Endometrium (tissue), 2 donors: ENCODE results near the gene SLC27A4.

Experiments used
- FAIRE-seq: peaks from 2 replicates; lab custom pipeline; 2012; peaks lifted over from hg19 to GRCh38; lab: Jason Lieb, UNC
- donor health status: control.
- donor health status: control.

SLC27A4 gene

GRCh38 chr9:128365525-128365924 lies 25.2 kb downstream of the SLC27A4 start:
- FAIRE-seq = no peak

DNA sequence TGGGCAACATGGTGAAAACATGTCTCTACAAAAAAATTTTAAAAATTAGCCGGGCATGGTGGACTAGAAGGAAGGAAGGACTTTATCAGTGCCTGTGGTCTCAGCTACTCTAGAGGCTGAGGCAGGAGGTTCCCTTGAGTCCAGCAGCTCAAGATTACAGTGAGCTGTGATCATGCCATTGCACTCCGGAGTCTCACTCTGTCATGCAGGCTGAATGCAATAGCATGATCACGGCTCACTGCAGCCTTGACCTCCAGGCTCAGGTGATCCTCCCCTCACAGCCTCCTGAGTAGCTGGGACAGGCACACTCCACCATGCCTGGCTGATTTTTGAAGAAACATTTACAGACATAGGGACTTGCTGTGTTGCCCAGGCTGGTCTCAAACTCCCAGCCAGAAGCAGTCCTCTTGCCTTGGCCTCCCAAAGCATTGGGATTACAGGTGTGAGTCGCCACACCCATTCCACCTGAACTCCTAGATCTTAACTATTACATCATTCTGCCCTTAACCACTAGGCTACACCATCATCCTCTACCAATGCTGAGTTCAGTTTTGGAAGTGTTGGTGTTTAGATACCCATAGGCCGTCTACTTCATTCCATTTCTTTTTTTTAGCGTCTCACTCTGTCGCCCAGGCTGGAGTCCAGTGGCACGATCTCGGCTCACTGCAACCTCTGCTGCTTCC lies 28.8 kb downstream of the SLC27A4 start:
- FAIRE-seq = no peak

GRCh38 chr9:128370367-128370751 lies 30.0 kb downstream of the SLC27A4 start:
- no peak for FAIRE-seq

DNA sequence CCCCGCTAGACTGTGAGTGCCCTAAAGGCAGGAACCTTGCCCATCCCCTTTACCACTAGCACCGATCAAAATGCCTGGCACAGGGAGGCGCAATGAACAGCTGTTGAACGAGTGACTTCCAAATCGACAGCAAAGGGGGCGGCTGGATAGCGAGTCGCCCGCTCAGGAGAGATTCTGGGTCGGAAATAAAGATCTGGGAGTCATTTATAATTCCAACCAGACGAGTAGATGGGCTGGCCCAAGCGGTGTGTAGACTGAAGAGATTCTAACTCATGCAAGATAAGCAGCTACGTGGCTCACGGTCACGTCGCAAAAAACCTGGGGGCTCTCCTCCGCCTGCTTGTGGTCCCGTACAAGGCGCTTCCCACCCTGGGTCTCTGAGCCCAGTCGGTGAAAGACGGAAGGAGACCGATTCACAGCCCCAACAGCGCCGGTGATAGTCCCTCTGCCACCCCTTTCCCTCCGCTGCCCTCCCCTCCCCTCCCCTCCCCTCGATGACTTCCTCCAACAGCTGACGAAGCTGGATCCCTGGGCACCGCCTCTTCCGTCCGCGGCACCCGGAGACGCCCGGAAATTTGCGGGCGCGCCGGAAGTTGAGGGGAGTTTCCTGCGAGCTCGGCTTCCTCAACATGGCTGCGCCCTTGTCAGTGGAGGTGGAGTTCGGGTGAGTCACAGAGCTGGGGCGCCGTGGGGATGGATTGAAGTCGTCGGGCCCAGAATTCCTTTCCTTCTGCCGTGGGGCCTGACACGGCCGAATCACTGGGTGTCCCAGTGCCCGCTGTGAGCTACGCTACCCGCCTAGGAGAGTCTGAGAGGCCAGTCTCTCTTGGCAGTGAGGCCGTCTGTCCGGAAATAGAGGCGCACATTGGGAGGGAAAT lies 30.7 kb downstream of the SLC27A4 start, which contains the start of gene URM1:
TSS of gene URM1 (plus strand) at position 623 of the 878 bp plus-strand sequence. CDS start at position 630, 7 bp downstream.
- FAIRE-seq = peak; percentile 53

DNA sequence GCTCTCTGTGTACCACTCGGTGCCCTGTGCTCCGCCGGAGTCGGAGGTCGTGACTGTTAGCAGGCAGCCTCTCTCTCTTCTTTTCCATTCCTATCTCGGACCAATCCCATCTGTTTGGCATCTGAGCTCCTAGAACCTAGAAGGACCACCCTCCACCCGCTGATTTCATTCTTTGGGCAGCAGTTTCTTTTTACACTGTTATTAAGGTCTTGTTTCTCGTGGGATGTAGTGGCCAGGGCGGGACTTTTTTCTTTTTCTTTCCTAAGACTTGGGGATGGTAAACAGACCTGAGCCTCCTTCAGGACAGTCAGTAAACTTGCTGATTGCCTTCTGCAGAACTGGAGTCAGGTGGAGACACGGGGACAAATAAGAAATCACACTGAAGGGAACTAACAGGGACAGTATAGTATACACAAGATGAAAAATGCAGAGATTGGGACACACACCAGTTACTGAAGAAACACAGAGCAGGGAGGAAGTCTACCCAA lies 31.3 kb downstream of the SLC27A4 start:
- no peak for FAIRE-seq

DNA sequence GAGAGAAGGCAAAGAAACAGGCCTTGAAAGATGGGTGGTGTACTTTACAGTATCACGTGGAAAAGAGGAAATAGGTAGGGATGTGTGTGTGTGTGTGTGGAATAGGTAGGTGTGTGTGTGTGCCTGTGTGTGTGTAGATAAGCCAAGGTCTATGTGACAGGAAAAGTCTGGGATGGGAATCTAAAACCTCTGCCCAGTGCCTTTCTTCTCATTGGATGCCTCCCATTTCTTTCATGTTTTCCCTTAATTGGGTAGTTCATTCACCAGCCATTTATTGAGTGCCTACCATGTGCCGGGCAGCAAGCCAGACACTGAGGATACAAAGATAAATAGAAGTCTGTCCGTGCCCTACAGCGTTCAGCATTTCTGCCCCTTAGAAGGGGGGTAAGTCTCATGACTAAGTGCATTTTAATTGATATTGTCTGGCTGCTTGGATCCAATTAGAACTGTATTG lies 31.9 kb downstream of the SLC27A4 start:
- FAIRE-seq = no peak

DNA sequence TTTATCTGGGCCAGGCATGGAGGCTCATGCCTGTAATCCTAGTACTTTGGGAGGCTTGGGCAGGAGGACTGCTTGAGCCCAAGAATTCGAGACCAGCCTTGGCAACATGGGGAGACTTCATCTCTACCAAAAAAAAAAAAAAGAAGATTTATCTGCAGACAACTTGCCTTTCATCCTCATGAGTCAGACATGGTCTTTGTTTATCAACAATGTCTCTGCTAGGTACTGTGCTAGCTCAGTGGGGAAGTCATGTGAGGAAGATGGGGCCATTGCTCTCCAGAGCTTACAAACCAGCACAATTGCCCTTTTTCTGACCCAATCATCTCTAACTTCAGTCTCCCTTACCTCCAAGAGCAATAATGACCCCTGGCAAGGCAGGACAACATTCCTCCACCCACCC lies 32.5 kb downstream of the SLC27A4 start:
- FAIRE-seq = no peak

DNA sequence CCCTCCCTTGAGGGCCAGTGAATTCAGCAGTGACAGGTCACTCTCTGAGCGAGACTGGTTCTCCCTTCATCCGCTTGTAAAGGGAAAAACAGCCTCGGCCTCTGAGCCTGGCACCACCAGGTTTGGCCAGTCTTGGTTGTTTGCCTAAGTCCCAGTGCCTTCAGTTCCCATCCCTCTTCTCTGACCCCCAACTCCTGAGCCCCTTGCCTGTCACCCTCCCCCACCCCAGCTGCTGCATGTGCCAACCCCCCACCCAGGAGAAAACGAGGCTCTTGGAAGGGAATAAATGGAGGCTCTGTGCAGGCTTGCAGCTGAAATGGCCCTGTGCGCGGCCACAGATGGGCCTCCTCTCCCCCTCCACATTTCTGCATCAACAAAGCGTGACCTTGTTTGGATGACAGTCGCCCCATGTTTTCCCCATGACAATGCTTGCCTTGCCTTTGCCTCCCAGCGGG lies 33.9 kb downstream of the SLC27A4 start:
- FAIRE-seq = no peak

GRCh38 chr9:128375865-128376264 lies 35.5 kb downstream of the SLC27A4 start:
- no peak for FAIRE-seq

DNA sequence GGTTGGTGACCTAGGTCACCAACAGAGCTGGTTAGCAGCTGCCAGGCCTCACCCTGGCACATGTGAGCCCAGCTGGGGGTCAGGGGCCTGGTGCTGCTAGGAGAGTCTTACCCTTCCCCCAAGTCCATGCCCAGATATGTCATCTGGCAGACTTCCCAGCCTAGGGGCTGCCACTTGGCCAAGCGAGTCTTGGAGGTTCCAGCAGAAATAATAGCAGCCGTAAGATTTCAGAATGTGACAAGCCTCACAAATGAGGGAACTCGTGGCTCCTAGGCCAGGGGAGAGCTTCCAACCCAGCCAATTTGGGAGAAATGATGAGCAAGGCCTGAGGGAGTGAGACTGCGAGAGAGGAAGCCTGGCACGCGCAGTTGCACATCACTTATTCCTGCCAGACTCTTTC lies 41.9 kb downstream of the SLC27A4 start:
- no peak for FAIRE-seq

GRCh38 chr9:128383007-128383753 lies 42.9 kb downstream of the SLC27A4 start:
- FAIRE-seq = no peak

- FAIRE-seq = no peak
These were observed 43.5 kb downstream of the SLC27A4 start for GRCh38 chr9:128383791-128384190.

GRCh38 chr9:128384801-128385495 lies 44.6 kb downstream of the SLC27A4 start:
- FAIRE-seq = no peak

- FAIRE-seq = no peak
These were observed 45.5 kb downstream of the SLC27A4 start for GRCh38 chr9:128385496-128386460.

- FAIRE-seq = no peak
These were observed 47.8 kb downstream of the SLC27A4 start for GRCh38 chr9:128388150-128388549.

- no peak for FAIRE-seq
These were observed 49.2 kb downstream of the SLC27A4 start for GRCh38 chr9:128389395-128390149.

DNA sequence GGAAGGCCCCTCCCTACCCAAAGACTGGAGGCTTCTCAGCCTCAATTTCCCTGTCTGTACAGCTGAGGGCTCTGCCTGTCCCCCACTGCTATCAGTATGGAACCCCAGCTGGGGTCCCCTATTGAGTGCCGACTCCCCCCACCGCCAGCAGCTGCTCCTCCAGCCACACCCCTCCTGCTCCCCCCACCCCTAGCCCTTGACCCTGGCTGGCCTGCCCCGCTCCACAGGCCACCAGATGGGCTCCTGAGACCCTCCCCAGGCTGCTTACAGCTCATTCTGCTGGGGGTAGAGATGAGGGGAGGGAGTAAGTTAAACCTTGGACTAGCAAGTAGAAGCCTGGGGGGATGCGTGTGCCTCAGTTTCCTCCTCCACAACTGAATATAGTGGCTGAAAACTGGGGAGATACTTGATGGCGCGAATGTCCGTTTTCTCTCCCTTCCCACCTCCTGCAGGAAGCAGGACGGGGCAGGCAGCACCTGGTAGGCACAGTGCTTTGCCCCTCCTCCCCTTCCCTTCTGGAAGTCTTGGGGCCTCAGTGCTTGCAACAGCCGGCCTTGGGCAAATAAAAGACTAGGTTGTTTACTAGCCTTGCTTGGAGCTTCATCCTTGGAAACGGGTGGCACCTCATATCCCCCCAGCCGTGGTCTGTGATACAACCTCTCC lies 50.0 kb downstream of the SLC27A4 start:
- FAIRE-seq = no peak

DNA sequence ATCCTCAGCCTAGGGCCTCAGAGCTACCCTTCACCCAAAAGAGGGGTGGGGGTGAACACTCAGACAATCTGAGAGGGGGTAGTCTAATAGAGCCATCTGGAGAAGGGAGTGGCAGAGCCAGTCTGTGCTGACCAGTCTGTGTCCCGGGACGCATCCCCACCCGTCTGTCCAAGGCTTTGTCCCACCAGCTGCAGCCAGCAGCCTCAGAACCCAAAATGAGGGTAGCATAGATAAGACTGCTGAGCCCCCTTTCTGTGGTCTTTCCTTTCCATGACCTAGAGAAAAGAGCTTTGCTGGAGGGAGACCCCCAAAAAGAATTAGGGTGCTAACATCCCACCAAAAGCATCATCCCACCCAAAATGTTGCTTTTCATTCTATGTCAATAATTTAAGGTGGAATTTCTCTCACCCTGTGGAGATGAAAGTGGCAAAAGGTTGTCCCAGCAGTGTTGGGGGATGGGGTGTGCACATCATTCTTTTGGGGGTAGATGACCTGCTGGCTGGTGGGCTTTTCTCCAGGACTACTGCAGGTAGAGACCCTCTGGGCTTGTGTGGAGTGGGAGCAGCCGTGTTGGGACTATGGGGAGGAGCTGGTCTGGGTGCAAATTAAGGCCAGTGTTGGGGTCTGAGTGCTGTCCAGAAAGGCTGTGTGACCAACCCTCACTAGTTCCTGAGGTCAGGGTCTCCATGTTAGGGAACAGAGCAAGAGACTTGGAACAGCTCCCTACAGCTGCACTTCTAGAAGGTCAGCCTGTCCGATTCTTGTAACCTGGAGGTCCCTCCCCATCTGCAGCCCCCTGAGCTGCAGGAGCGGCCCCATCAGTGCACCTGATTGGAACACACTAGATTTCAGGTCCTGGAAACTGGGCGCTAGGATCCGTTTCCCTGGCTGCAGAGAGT lies 50.7 kb downstream of the SLC27A4 start:
- FAIRE-seq = no peak
